Esophagus squamous epithelium (tissue), 5 donors: ENCODE measurements around the gene NDUFB2. TPM values are rescaled to one million over a fixed set of nuclear protein-coding genes. Genes with fewer than 3 reads are reported as not detected.
"Not testable (repeated sequence)": the region's sequence is repeated elsewhere in the genome, so short reads cannot be mapped to it uniquely, and the experiment has no call there.

ENCODE experiments used
- DNase-seq: peaks from one replicate; lab custom pipeline; 2025; lab: John Stamatoyannopoulos, UW
- H3K27ac ChIP-seq, 4 donors: fragments of 200-600 bp; sonication (generic); one replicate each; pipeline ENCODE4 v1.5.1; 2016 to 2019; ENCODE audit warnings: mild to moderate bottlenecking in 1 of 4
- H3K27me3 ChIP-seq, 4 donors: fragments of 200-600 bp; sonication (generic); 1 replicate in 3 of 4; 2 replicates in 1 of 4; pipeline versions ENCODE4 v1.5.1 to v1.6.0; 2017 to 2021; ENCODE audit warnings: antibody characterized with exemption in 1 of 4
- H3K36me3 ChIP-seq, 3 donors: fragments of 200-600 bp; sonication (generic); one replicate each; pipeline ENCODE4 v1.5.1; 2016 to 2019
- H3K4me1 ChIP-seq, 3 donors: fragments of 200-600 bp; sonication (generic); one replicate each; pipeline ENCODE4 v1.5.1; 2017 to 2019
- H3K4me3 ChIP-seq, 4 donors: fragments of 200-600 bp; sonication (generic); 1 replicate in 3 of 4; 2 replicates in 1 of 4; pipeline ENCODE4 v1.5.1; 2016 to 2019; ENCODE audit warnings: mild to moderate bottlenecking in 2 of 4, moderate library complexity in 1 of 4
- H3K9me3 ChIP-seq, 3 donors: fragments of 200-600 bp; sonication (generic); one replicate each; pipeline ENCODE4 v1.5.1; 2016 to 2019
- CTCF ChIP-seq, 6 experiments: fragments of 450-650 bp in 4 of 6; fragments of 200-600 bp in 2 of 6; sonication (generic) in 2 of 6; IDR thresholded peaks; one replicate each; pipeline ENCODE4 v1.5.1; 2016 to 2019; ENCODE audit warnings: antibody characterized with exemption in 6 of 6, mild to moderate bottlenecking in 4 of 6, moderate library complexity in 4 of 6
- POLR2A ChIP-seq, 4 donors: fragments of 450-650 bp; IDR thresholded peaks; one replicate each; pipeline ENCODE4 v1.6.1; 2017; ENCODE audit warnings: antibody characterized with exemption in 4 of 4, mild to moderate bottlenecking in 4 of 4, moderate library complexity in 3 of 4
- WGBS, 2 donors: methylation state at CpG; one replicate each; pipeline ENCODE4 v1.1.5; 2018; 5-methylcytosine and 5-hydroxymethylcytosine counted together
- intact Hi-C: fragments of 100-400 bp; cut with DNase I; formaldehyde crosslinking; loops from one replicate; pipeline ENCODE4 v1.15.0; 2022
- total RNA-seq, 4 donors: library from RNA; depleted of rRNA; stranded (reverse); fragments of >200 nt; gene quantifications; one replicate each; pipeline ENCODE4 v1.1.0, GENCODE V29; 2016
- donor health status: DM: yes; HTN: yes; CAD: no.

The NDUFB2 gene
- total RNA-seq, 4 donors from 2014 or later, result 87.5 to 353 (median 340) TPM

GRCh38 chr7:140707132-140707531, 10.6 kb downstream of the NDUFB2 start:
- Histone ChIP-seq H3K9me3 (no peaks in the 10 kb centered on the region), H3K27me3 (no peaks in the 10 kb centered on the region), H3K4me3 (no peak overlapping the region), H3K27ac (no peak overlapping the region), H3K36me3 (peaks cover 0 to 41% (median 10%) of the 10 kb centered on the region in 3 donors), H3K4me1 (no peaks in the 10 kb centered on the region)
- 82% methylated on average over 4 to 5 of the region's 5 CpGs for WGBS, 2 donors
- TF ChIP-seq POLR2A (IDR thresholded peaks at IDR 0.05), result no peak
- no peak for TF ChIP-seq CTCF (IDR thresholded peaks at IDR 0.05)
- intact Hi-C loops, result no loop called here
- DNase-seq, result no peak

GRCh38 chr7:140708764-140709163, 12.3 kb downstream of the NDUFB2 start:
- DNase-seq, intact Hi-C loops, H3K27me3 ChIP-seq, H3K9me3 ChIP-seq, H3K4me1 ChIP-seq, H3K4me3 ChIP-seq, H3K27ac ChIP-seq: not testable (repeated sequence)
- 94 to 97% methylated on average over 4 of the region's 4 CpGs for WGBS, 2 donors
- peaks cover 0 to 34% (median 10%) of the 10 kb centered on the region in 3 donors for H3K36me3 ChIP-seq

GRCh38 chr7:140712392-140712791, 15.9 kb downstream of the NDUFB2 start:
- DNase-seq, H3K9me3 ChIP-seq, H3K27me3 ChIP-seq, H3K4me3 ChIP-seq, H3K27ac ChIP-seq, H3K4me1 ChIP-seq, H3K36me3 ChIP-seq, intact Hi-C loops: not testable (repeated sequence)

GRCh38 chr7:140714331-140715040, 18.0 kb downstream of the NDUFB2 start:
- H3K36me3 ChIP-seq, result no peaks in the 10 kb centered on the region
- H3K27ac ChIP-seq, result no peak overlapping the region
- no peak overlapping the region for H3K4me3 ChIP-seq
- no peaks in the 10 kb centered on the region for H3K27me3 ChIP-seq
- H3K4me1 ChIP-seq, result no peaks in the 10 kb centered on the region
- 92% methylated on average over 9 to 10 of the region's 10 CpGs for WGBS, 2 donors
- TF ChIP-seq CTCF (IDR thresholded peaks at IDR 0.05) (no peak), POLR2A (IDR thresholded peaks at IDR 0.05) (no peak)
- intact Hi-C loops, result no loop called here
- DNase-seq, result no peak
- no peaks in the 10 kb centered on the region for H3K9me3 ChIP-seq

GRCh38 chr7:140719721-140720120, 23.2 kb downstream of the NDUFB2 start:
- Histone ChIP-seq H3K4me1 (no peaks in the 10 kb centered on the region), H3K27me3 (no peaks in the 10 kb centered on the region), H3K36me3 (no peaks in the 10 kb centered on the region), H3K27ac (no peak overlapping the region), H3K4me3 (no peak overlapping the region), H3K9me3 (no peaks in the 10 kb centered on the region)
- intact Hi-C loops, result no loop called here
- no peak for TF ChIP-seq POLR2A (IDR thresholded peaks at IDR 0.05)
- no peak for TF ChIP-seq CTCF (IDR thresholded peaks at IDR 0.05)
- DNase-seq, result no peak
- WGBS, 2 donors, result 41 to 53% methylated on average over 5 of the region's 5 CpGs

- no peak for DNase-seq
- no peak overlapping the region for H3K4me3 ChIP-seq
- TF ChIP-seq CTCF (IDR thresholded peaks at IDR 0.05), result no peak
- TF ChIP-seq POLR2A (IDR thresholded peaks at IDR 0.05), result no peak
- H3K27ac ChIP-seq, result no peak overlapping the region
- 92% methylated on average over 1 of the region's 1 CpG; no CpG with 5 or more reads in 1 of the 2 donors for WGBS, 2 donors
- peaks cover 0 to 11% (median 0%) of the 10 kb centered on the region in 3 donors for H3K36me3 ChIP-seq
- intact Hi-C loops, result no loop called here
- H3K27me3 ChIP-seq, result no peaks in the 10 kb centered on the region
- no peaks in the 10 kb centered on the region for H3K9me3 ChIP-seq
- H3K4me1 ChIP-seq, result no peaks in the 10 kb centered on the region
These were observed 25.7 kb downstream of the NDUFB2 start for GRCh38 chr7:140722254-140722653.
